ENCODE data around the gene IARS1.

Gene IARS1

DNA sequence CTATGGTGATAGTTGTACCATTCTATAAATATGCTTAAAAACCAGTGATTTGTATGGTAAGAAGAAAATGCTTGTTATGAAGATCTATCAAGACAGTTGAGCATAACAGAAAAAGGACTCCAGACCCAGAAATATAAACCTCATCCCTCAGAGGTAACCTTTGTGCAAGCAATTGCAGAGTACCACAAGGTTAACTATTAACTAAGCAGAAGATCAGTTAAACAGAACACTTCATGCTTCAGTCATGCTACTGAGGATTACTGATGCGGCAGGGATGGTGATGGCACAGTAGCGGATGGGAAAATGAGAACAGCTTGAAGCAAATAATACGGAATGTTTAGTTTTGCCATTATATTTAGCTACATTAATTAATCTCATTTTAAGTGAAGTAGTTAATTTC, 45.5 kb downstream of the IARS1 start:
- Histone ChIP-seq H3K4me3 (ENCODE audit: low read length, poor library complexity, severe bottlenecking) (no peak overlapping the region), H3F3A (ENCODE audit: low read depth) (no peaks in the 10 kb centered on the region), H3K9me3 (ENCODE audit: insufficient read depth, low read depth, low read length) (no peaks in the 10 kb centered on the region), H3K79me2 (ENCODE audit: insufficient read depth, low read length) (no peaks in the 10 kb centered on the region), H3K9ac (ENCODE audit: low read depth, low read length, poor library complexity, severe bottlenecking) (no peak overlapping the region), H3K9me2 (replicated peaks; ENCODE audit: low read depth, low read length) (no peaks in the 10 kb centered on the region), H3K36me3 (ENCODE audit: insufficient read depth, low read length) (peaks cover 96% of the 10 kb centered on the region), H4K20me1 (ENCODE audit: insufficient read depth, low read length, poor library complexity, severe bottlenecking) (no peaks in the 10 kb centered on the region), H3K4me1 (ENCODE audit: insufficient read depth, low read length, poor library complexity, severe bottlenecking) (no peaks in the 10 kb centered on the region), H2AFZ (ENCODE audit: low read length) (no peak overlapping the region), H3K4me2 (ENCODE audit: low read depth, low read length, poor library complexity, severe bottlenecking) (no peak overlapping the region), H3K27me3 (ENCODE audit: insufficient read depth, low read length, poor library complexity, severe bottlenecking) (no peaks in the 10 kb centered on the region)
- TF ChIP-seq, protein P1, sequence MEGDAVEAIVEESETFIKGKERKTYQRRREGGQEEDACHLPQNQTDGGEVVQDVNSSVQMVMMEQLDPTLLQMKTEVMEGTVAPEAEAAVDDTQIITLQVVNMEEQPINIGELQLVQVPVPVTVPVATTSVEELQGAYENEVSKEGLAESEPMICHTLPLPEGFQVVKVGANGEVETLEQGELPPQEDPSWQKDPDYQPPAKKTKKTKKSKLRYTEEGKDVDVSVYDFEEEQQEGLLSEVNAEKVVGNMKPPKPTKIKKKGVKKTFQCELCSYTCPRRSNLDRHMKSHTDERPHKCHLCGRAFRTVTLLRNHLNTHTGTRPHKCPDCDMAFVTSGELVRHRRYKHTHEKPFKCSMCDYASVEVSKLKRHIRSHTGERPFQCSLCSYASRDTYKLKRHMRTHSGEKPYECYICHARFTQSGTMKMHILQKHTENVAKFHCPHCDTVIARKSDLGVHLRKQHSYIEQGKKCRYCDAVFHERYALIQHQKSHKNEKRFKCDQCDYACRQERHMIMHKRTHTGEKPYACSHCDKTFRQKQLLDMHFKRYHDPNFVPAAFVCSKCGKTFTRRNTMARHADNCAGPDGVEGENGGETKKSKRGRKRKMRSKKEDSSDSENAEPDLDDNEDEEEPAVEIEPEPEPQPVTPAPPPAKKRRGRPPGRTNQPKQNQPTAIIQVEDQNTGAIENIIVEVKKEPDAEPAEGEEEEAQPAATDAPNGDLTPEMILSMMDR (conservative IDR thresholded peaks at IDR 0.05; ENCODE audit: low read length), result no peak
- no peak for TF ChIP-seq EZH2phosphoT487 (IDR thresholded peaks at IDR 0.05; ENCODE audit: borderline replicate concordance)

DNA sequence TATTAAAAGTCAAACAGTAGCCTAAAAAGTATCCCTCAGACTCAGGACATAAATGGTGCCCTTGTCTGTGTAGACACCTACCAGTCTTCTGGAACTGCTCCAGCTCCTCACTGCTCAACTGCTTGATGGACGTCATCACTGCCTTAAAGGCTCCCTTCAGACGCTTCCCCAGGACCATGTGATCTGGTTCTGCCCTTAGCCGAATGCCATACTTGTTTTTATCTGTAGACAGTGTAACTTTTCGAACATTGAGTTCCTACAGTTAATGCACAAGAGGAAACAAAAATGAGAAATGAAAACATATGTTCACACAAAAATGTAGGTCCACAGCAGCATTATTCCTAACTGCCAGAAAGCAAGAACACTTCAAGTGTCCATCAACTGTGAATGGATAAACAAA, 46.2 kb downstream of the IARS1 start:
- peaks cover 96% of the 10 kb centered on the region for H3K36me3 ChIP-seq (ENCODE audit: insufficient read depth, low read length)
- H3K4me2 ChIP-seq (ENCODE audit: low read depth, low read length, poor library complexity, severe bottlenecking), result no peak overlapping the region
- TF ChIP-seq EZH2phosphoT487 (IDR thresholded peaks at IDR 0.05; ENCODE audit: borderline replicate concordance), result no peak
- TF ChIP-seq, protein P1 (conservative IDR thresholded peaks at IDR 0.05; ENCODE audit: low read length), result no peak
- no peaks in the 10 kb centered on the region for H3K4me1 ChIP-seq (ENCODE audit: insufficient read depth, low read length, poor library complexity, severe bottlenecking)
- no peak overlapping the region for H2AFZ ChIP-seq (ENCODE audit: low read length)
- no peaks in the 10 kb centered on the region for H4K20me1 ChIP-seq (ENCODE audit: insufficient read depth, low read length, poor library complexity, severe bottlenecking)
- H3F3A ChIP-seq (ENCODE audit: low read depth), result no peaks in the 10 kb centered on the region
- H3K79me2 ChIP-seq (ENCODE audit: insufficient read depth, low read length), result no peaks in the 10 kb centered on the region
- no peaks in the 10 kb centered on the region for H3K9me3 ChIP-seq (ENCODE audit: insufficient read depth, low read depth, low read length)
- no peaks in the 10 kb centered on the region for H3K9me2 ChIP-seq (replicated peaks; ENCODE audit: low read depth, low read length)
- no peak overlapping the region for H3K4me3 ChIP-seq (ENCODE audit: low read length, poor library complexity, severe bottlenecking)
- no peaks in the 10 kb centered on the region for H3K27me3 ChIP-seq (ENCODE audit: insufficient read depth, low read length, poor library complexity, severe bottlenecking)
- H3K9ac ChIP-seq (ENCODE audit: low read depth, low read length, poor library complexity, severe bottlenecking), result no peak overlapping the region

DNA sequence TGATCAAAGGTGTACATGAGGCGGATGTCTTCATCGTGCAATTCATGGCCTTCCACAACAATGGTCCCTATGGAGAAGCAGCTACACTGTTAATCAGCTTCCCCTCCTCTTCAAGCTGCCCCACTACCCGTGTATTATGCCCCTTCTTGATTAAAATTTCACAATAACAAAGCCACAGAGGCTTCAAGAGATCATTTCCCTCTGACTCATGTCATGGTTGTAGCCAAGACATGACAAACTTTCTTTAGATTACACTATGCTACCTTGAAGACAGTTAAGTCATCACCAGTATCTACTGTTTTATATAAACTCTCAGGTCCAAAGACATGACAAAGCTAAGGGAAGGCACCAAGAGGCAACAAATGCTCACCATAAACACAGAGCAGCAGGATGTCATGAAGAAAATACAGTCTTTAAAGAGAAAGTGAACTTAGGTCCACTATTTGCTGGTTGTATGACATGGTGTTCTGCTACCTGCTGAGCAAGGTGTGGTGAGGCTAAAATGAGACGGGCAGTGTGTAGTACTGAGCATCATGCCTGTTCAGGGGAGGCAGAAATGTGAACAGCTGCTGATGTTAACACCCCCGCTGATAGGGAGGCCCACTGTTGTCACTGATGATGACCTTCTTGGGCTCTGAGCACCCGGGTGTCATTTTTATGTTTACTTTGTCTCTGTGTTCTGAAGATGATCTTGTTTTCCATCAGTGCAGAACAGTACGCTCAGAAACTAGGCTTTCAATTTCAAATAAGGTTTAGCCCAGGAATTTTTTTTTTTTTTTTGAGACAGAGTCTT, 48.3 kb downstream of the IARS1 start:
- no peaks in the 10 kb centered on the region for H4K20me1 ChIP-seq (ENCODE audit: insufficient read depth, low read length, poor library complexity, severe bottlenecking)
- no peaks in the 10 kb centered on the region for H3K4me1 ChIP-seq (ENCODE audit: insufficient read depth, low read length, poor library complexity, severe bottlenecking)
- H3K9me3 ChIP-seq (ENCODE audit: insufficient read depth, low read depth, low read length), result no peaks in the 10 kb centered on the region
- peaks cover 97% of the 10 kb centered on the region for H3K36me3 ChIP-seq (ENCODE audit: insufficient read depth, low read length)
- H3K9me2 ChIP-seq (replicated peaks; ENCODE audit: low read depth, low read length), result no peaks in the 10 kb centered on the region
- no peaks in the 10 kb centered on the region for H3K79me2 ChIP-seq (ENCODE audit: insufficient read depth, low read length)
- H3K4me3 ChIP-seq (ENCODE audit: low read length, poor library complexity, severe bottlenecking), result no peak overlapping the region
- no peak overlapping the region for H3K4me2 ChIP-seq (ENCODE audit: low read depth, low read length, poor library complexity, severe bottlenecking)
- no peaks in the 10 kb centered on the region for H3K27me3 ChIP-seq (ENCODE audit: insufficient read depth, low read length, poor library complexity, severe bottlenecking)
- H2AFZ ChIP-seq (ENCODE audit: low read length), result no peak overlapping the region
- TF ChIP-seq EZH2phosphoT487 (IDR thresholded peaks at IDR 0.05; ENCODE audit: borderline replicate concordance), result no peak
- TF ChIP-seq, protein P1 (conservative IDR thresholded peaks at IDR 0.05; ENCODE audit: low read length), result no peak
- H3F3A ChIP-seq (ENCODE audit: low read depth), result no peaks in the 10 kb centered on the region
- no peak overlapping the region for H3K9ac ChIP-seq (ENCODE audit: low read depth, low read length, poor library complexity, severe bottlenecking)
